Panc1 (cell line): Measurements from ENCODE around the gene DNAH3. TPM values are rescaled to one million over a fixed set of nuclear protein-coding genes. Genes with fewer than 3 reads are reported as not detected.

ENCODE experiments used
- ATAC-seq: fragments of 200-7000 bp; cut with Tn5 transposase; 2 replicates; pipeline ENCODE4 v1.9.1; 2020; ENCODE audit warnings: mild to moderate bottlenecking, moderate library complexity
- BruUV-seq: library from RNA; stranded (reverse); fragments of 400-500 nt; replicated peaks from 2 replicates; lab custom pipeline; 2021; lab: Mats Ljungman, UMichigan
- CTCF ChIA-PET: fragments of 300-600 bp; sonication (Branson Sonifier 250); formaldehyde crosslinking; loops from one replicate; lab custom pipeline; 2022; ENCODE audit warnings: antibody characterized with exemption; lab: Charles Lee
- POLR2A ChIA-PET: fragments of 300-600 bp; sonication (Branson Sonifier 250); formaldehyde crosslinking; loops from one replicate; lab custom pipeline; 2022; ENCODE audit warnings: antibody characterized with exemption; lab: Charles Lee
- DNase-seq: peaks from one replicate; pipeline ENCODE4 v3.0.0-alpha.2; 2010; ENCODE audit warnings: low read depth, low spot score
- H3K27ac ChIP-seq: 2 replicates; pipeline ENCODE4 v1.5.1; 2011; ENCODE audit warnings: mild to moderate bottlenecking, low read length, inconsistent platforms
- H3K27me3 ChIP-seq: fragments of 200-500 bp; sonication (Bioruptor generic); 2 replicates; pipeline ENCODE4 v1.6.0; 2014; ENCODE audit warnings: low read length, inconsistent platforms; ENCODE audit not compliant: control insufficient read depth, insufficient read depth
- H3K36me3 ChIP-seq: fragments of 200-500 bp; sonication (Bioruptor generic); 2 replicates; pipeline ENCODE4 v1.5.1; 2014; ENCODE audit warnings: inconsistent platforms, mild to moderate bottlenecking, low read length, moderate library complexity; ENCODE audit not compliant: control insufficient read depth, insufficient read depth
- H3K4me1 ChIP-seq: 2 replicates; pipeline ENCODE4 v1.5.1; 2011; ENCODE audit warnings: inconsistent platforms, mild to moderate bottlenecking, low read length, moderate library complexity; ENCODE audit not compliant: control insufficient read depth, insufficient read depth
- H3K4me3 ChIP-seq, 2 experiments: 2 replicates each; pipeline ENCODE4 v1.5.1; 2011 to 2012; ENCODE audit warnings: low read depth in 2 of 2, low read length in 2 of 2, mild to moderate bottlenecking in 2 of 2, inconsistent platforms in 1 of 2, moderate library complexity in 1 of 2
- H3K9me3 ChIP-seq: fragments of 200-500 bp; sonication (Bioruptor generic); 2 replicates; pipeline ENCODE4 v1.5.1; 2014; ENCODE audit warnings: low read depth, mild to moderate bottlenecking, inconsistent platforms, low read length, moderate library complexity; ENCODE audit not compliant: control insufficient read depth, insufficient read depth
- POLR2AphosphoS5 ChIP-seq: IDR thresholded peaks from 2 replicates; pipeline ENCODE4 v1.6.1; 2012; ENCODE audit warnings: mild to moderate bottlenecking, low read depth, low read length, moderate library complexity
- SIN3A ChIP-seq: IDR thresholded peaks from 2 replicates; pipeline ENCODE4 v1.6.1; 2012; ENCODE audit warnings: low read depth, mild to moderate bottlenecking, low read length, moderate library complexity, borderline replicate concordance; ENCODE audit not compliant: insufficient read depth
- TCF7L2 ChIP-seq: IDR thresholded peaks from 2 replicates; pipeline ENCODE4 v1.6.1; 2011; ENCODE audit warnings: mild to moderate bottlenecking, low read depth, low read length, inconsistent platforms
- in situ Hi-C: cut with HindIII; loops from 2 replicates; pipeline ENCODE4 v1.10.0; 2016; ENCODE audit warnings: low sequenced_read_pairs, low pct_unique_long_range_greater_than_20kb
- intact Hi-C: fragments of 100-400 bp; cut with micrococcal nuclease; formaldehyde crosslinking; loops from one replicate; pipeline ENCODE4 v1.10.0; 2022; ENCODE audit not compliant: unreplicated experiment
- total RNA-seq: library from RNA; stranded (reverse); gene quantifications from one replicate; pipeline ENCODE4 v1.2.1, GENCODE V29; 2021; ENCODE audit not compliant: unreplicated experiment
- TF ChIP-seq, protein P1 (sequence below), 2 experiments: IDR thresholded peaks; 2 replicates each; pipeline ENCODE4 v1.6.1; 2011 to 2012; ENCODE audit warnings: low read depth in 2 of 2, control low read depth in 1 of 2, low read length in 1 of 2, mild to moderate bottlenecking in 1 of 2, moderate library complexity in 1 of 2; ENCODE audit not compliant: insufficient read depth in 1 of 2
- TF ChIP-seq, protein P2 (sequence below): fragments of 450-650 bp; IDR thresholded peaks from 2 replicates; pipeline ENCODE4 v1.5.1; 2017; ENCODE audit warnings: mild to moderate bottlenecking

DNAH3 gene
- total RNA-seq, 1 experiment from 2014 or later, result 0.62 TPM

DNA sequence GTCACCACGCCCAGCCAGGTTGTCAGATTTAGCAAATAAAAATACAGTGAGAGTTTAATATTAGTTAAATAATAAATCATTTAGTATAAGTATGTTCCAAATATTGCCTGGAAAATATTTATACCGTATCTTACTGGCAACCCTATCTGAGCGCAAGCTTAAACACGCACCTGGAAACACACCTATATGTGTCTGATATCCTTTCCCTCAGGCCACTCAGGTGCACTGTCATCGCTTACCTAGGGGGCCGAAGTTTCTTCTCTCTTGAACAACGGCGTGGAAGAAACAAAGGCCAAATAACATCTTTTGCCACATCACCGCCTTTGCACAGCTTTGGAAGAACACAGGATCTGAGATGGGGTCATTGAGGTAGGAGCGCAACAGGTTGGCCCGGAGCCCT lies 196.1 kb downstream of the DNAH3 start:
- Histone ChIP-seq H3K9me3 (no peaks in the 10 kb centered on the region), H3K36me3 (no peaks in the 10 kb centered on the region), H3K4me1 (no peaks in the 10 kb centered on the region), H3K27ac (no peak overlapping the region), H3K4me3 (no peak overlapping the region), H3K27me3 (no peaks in the 10 kb centered on the region; the same call in 1 of the 2 replicates)
- BruUV-seq, result no TSS peak
- DNase-seq (no peak), ATAC-seq (no peak)
- POLR2A ChIA-PET, result interaction anchor here (0.6 kb wide), 1 partner anchor 12 kb away, joined by 12 read pairs; no protein-coding TSS in a partner anchor
- TF ChIP-seq SIN3A, result no peak
- TF ChIP-seq, protein P1, sequence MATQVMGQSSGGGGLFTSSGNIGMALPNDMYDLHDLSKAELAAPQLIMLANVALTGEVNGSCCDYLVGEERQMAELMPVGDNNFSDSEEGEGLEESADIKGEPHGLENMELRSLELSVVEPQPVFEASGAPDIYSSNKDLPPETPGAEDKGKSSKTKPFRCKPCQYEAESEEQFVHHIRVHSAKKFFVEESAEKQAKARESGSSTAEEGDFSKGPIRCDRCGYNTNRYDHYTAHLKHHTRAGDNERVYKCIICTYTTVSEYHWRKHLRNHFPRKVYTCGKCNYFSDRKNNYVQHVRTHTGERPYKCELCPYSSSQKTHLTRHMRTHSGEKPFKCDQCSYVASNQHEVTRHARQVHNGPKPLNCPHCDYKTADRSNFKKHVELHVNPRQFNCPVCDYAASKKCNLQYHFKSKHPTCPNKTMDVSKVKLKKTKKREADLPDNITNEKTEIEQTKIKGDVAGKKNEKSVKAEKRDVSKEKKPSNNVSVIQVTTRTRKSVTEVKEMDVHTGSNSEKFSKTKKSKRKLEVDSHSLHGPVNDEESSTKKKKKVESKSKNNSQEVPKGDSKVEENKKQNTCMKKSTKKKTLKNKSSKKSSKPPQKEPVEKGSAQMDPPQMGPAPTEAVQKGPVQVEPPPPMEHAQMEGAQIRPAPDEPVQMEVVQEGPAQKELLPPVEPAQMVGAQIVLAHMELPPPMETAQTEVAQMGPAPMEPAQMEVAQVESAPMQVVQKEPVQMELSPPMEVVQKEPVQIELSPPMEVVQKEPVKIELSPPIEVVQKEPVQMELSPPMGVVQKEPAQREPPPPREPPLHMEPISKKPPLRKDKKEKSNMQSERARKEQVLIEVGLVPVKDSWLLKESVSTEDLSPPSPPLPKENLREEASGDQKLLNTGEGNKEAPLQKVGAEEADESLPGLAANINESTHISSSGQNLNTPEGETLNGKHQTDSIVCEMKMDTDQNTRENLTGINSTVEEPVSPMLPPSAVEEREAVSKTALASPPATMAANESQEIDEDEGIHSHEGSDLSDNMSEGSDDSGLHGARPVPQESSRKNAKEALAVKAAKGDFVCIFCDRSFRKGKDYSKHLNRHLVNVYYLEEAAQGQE (IDR thresholded peaks at IDR 0.05; ENCODE audit: insufficient read depth in 1 of 2, low read depth in 2 of 2, low read length in 1 of 2), result no peak
- TF ChIP-seq TCF7L2, result no peak
- no peak for TF ChIP-seq POLR2AphosphoS5
- TF ChIP-seq, protein P2, sequence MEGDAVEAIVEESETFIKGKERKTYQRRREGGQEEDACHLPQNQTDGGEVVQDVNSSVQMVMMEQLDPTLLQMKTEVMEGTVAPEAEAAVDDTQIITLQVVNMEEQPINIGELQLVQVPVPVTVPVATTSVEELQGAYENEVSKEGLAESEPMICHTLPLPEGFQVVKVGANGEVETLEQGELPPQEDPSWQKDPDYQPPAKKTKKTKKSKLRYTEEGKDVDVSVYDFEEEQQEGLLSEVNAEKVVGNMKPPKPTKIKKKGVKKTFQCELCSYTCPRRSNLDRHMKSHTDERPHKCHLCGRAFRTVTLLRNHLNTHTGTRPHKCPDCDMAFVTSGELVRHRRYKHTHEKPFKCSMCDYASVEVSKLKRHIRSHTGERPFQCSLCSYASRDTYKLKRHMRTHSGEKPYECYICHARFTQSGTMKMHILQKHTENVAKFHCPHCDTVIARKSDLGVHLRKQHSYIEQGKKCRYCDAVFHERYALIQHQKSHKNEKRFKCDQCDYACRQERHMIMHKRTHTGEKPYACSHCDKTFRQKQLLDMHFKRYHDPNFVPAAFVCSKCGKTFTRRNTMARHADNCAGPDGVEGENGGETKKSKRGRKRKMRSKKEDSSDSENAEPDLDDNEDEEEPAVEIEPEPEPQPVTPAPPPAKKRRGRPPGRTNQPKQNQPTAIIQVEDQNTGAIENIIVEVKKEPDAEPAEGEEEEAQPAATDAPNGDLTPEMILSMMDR, result no peak
- in situ Hi-C loops (no loop called here), intact Hi-C loops (no loop called here)
- CTCF ChIA-PET, result no interaction called here

DNA sequence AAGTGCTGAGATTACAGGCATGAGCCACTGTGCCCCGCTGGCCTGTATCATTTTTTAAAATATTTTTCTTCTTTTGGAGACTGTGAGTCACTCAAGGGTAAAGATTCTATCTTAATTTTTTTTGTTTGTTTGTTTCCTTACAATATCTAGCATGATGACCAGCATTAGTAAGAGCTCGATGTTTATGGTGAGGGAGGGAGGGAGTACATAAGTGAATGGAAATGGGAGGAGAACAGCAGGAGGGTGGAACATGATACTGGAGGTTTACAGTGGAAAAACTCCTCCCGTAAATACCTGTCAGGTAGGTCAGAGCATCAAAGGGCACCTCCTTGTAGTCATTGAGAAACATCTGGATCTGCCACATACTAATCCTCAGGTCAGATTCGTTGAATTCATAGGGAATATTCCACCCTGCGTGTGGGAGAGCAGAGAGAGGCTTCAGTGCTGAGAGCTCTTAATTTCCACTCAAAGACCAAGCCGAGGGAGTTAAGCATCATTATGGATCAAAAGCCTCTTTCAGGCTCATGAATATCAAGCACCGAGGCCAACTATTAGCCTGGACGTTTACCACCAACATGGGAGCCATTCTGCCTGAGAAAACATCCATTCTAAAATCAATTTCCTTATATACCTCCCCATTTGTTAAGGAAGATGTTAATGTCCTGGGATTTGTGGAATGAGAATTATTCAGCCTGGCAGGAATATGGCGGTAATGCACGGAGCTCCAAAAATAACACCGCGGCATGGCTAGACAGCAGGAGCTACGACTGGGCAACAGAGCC lies 198.3 kb downstream of the DNAH3 start:
- Histone ChIP-seq H3K36me3 (no peaks in the 10 kb centered on the region), H3K27ac (no peak overlapping the region), H3K27me3 (no peaks in the 10 kb centered on the region; the same call in 1 of the 2 replicates), H3K4me3 (no peak overlapping the region), H3K4me1 (no peaks in the 10 kb centered on the region), H3K9me3 (no peaks in the 10 kb centered on the region)
- TF ChIP-seq, protein P1 (IDR thresholded peaks at IDR 0.05; ENCODE audit: insufficient read depth in 1 of 2, low read depth in 2 of 2, low read length in 1 of 2), result no peak
- TF ChIP-seq SIN3A (no peak), TCF7L2 (no peak), POLR2AphosphoS5 (no peak)
- TF ChIP-seq, protein P2, result no peak
- DNase-seq (no peak), ATAC-seq (peak; percentile 57; the same call in 1 of the 2 replicates)
- ChIA-PET CTCF (interaction anchor here (0.6 kb wide), 1 partner anchor 44 kb away, joined by 3 read pairs; no protein-coding TSS in a partner anchor), POLR2A (interaction anchor here (0.7 kb wide), 1 partner anchor 63 kb away, joined by 7 read pairs; no protein-coding TSS in a partner anchor)
- BruUV-seq, result no TSS peak
- intact Hi-C loops, result no loop called here
- in situ Hi-C loops, result no loop called here
